ENCODE results near the gene OSBPL9. TPM values are rescaled to one million over a fixed set of nuclear protein-coding genes. Genes with fewer than 3 reads are reported as not detected.
A peak's percentile ranks its signal among the peaks of the same experiment; 100 is the strongest.
"Not testable (repeated sequence)": the region's sequence is repeated elsewhere in the genome, so short reads cannot be mapped to it uniquely, and the experiment has no call there.

Gene OSBPL9
- total RNA-seq, 1 donor from 2014 or later = 72.2 TPM

DNA sequence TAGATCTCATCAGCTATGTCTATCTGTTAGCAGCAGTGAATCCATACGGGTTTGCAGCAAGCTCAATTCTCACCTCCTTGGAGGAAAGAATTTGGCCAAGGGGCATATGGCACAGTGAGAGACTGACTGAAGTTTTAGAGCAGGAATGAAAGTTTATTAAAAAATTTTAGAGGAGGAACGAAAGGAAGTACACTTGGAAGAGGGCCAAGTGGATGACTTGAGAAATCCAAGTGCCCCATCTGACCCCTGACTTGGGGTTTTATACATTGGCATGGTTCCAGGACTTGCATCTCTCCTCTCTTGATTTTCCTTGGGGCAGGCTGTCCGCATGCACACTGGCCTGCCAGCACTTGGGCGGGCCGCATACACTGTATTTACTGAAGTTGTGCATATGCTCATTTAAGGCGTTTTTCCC, 9.2 kb upstream of the OSBPL9 start:
- Histone ChIP-seq H3K27ac (no peak overlapping the region), H3K9me3 (no peaks in the 10 kb centered on the region), H3K27me3 (no peaks in the 10 kb centered on the region), H3K4me3 (no peak overlapping the region), H3K4me1 (no peaks in the 10 kb centered on the region), H3K36me3 (no peaks in the 10 kb centered on the region)
- intact Hi-C loops (cut with DNase I) = no loop called here
- no peak for TF ChIP-seq POLR2A (IDR thresholded peaks at IDR 0.05)
- no peak for TF ChIP-seq POLR2AphosphoS5 (IDR thresholded peaks at IDR 0.05; ENCODE audit: insufficient read depth in 1 of 2, low read depth in 1 of 2)
- no peak for TF ChIP-seq CTCF (IDR thresholded peaks at IDR 0.05)
- DNase-seq (ENCODE audit: extremely low spot score in 2 of 2) = no peak

DNA sequence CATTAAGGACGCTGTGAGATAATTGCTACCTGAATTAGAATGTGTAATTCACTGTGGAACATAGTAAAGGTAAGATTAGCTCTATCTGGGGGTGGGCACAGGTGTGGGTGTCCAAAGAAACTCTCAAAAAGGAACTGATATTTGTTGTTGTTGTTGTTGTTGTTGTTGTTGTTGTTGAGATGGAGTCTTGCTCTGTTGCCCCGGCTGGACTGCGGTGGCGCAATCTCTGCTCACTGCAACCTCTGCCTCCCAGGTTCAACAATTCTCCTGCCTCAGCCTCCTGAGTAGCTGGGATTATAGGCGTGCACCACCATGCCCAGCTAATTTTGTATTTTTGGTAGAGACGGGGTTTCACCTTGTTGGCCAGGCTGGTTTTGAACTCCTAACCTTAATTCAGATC, 6.8 kb upstream of the OSBPL9 start:
- H3K36me3 ChIP-seq; H3K27me3 ChIP-seq; H3K4me3 ChIP-seq; H3K9me3 ChIP-seq; H3K4me1 ChIP-seq; DNase-seq (ENCODE audit: extremely low spot score in 2 of 2); H3K27ac ChIP-seq; intact Hi-C loops (cut with DNase I): not testable (repeated sequence)

GRCh38 chr1:51610637-51611036, 6.3 kb upstream of the OSBPL9 start:
- intact Hi-C loops (cut with DNase I) = no loop called here
- Histone ChIP-seq H3K27ac (no peak overlapping the region), H3K27me3 (no peaks in the 10 kb centered on the region), H3K4me1 (no peaks in the 10 kb centered on the region), H3K9me3 (no peaks in the 10 kb centered on the region), H3K4me3 (no peak overlapping the region), H3K36me3 (no peaks in the 10 kb centered on the region)
- TF ChIP-seq CTCF (IDR thresholded peaks at IDR 0.05) = no peak
- DNase-seq (ENCODE audit: extremely low spot score in 2 of 2) = no peak

GRCh38 chr1:51612447-51612961, 4.4 kb upstream of the OSBPL9 start:
- H3K4me3 ChIP-seq = no peak overlapping the region
- H3K36me3 ChIP-seq = no peaks in the 10 kb centered on the region
- H3K27ac ChIP-seq = peak overlapping the region; percentile 9
- no peak for DNase-seq (ENCODE audit: extremely low spot score in 2 of 2)
- H3K9me3 ChIP-seq = no peaks in the 10 kb centered on the region
- H3K27me3 ChIP-seq = no peaks in the 10 kb centered on the region
- TF ChIP-seq POLR2AphosphoS5 (IDR thresholded peaks at IDR 0.05; ENCODE audit: insufficient read depth in 1 of 2, low read depth in 1 of 2) = no peak
- no peak for TF ChIP-seq POLR2A (IDR thresholded peaks at IDR 0.05)
- TF ChIP-seq CTCF (IDR thresholded peaks at IDR 0.05) = no peak
- H3K4me1 ChIP-seq = peaks cover 8% of the 10 kb centered on the region
- intact Hi-C loops (cut with DNase I) = no loop called here

GRCh38 chr1:51615780-51616291, 1.1 kb upstream of the OSBPL9 start:
- TF ChIP-seq CTCF (IDR thresholded peaks at IDR 0.05) = no peak
- TF ChIP-seq POLR2AphosphoS5 (IDR thresholded peaks at IDR 0.05; ENCODE audit: insufficient read depth in 1 of 2, low read depth in 1 of 2) = no peak
- TF ChIP-seq POLR2A (IDR thresholded peaks at IDR 0.05) = no peak
- no peaks in the 10 kb centered on the region for H3K27me3 ChIP-seq
- intact Hi-C loops (cut with DNase I) = no loop called here
- H3K36me3 ChIP-seq = no peaks in the 10 kb centered on the region
- no peak overlapping the region for H3K4me3 ChIP-seq
- H3K27ac ChIP-seq = peak overlapping the region; percentile 93
- H3K4me1 ChIP-seq = peaks cover 39% of the 10 kb centered on the region
- no peak for DNase-seq (ENCODE audit: extremely low spot score in 2 of 2)
- no peaks in the 10 kb centered on the region for H3K9me3 ChIP-seq
